ENCODE results near the gene FOXF1.

The FOXF1 gene

DNA sequence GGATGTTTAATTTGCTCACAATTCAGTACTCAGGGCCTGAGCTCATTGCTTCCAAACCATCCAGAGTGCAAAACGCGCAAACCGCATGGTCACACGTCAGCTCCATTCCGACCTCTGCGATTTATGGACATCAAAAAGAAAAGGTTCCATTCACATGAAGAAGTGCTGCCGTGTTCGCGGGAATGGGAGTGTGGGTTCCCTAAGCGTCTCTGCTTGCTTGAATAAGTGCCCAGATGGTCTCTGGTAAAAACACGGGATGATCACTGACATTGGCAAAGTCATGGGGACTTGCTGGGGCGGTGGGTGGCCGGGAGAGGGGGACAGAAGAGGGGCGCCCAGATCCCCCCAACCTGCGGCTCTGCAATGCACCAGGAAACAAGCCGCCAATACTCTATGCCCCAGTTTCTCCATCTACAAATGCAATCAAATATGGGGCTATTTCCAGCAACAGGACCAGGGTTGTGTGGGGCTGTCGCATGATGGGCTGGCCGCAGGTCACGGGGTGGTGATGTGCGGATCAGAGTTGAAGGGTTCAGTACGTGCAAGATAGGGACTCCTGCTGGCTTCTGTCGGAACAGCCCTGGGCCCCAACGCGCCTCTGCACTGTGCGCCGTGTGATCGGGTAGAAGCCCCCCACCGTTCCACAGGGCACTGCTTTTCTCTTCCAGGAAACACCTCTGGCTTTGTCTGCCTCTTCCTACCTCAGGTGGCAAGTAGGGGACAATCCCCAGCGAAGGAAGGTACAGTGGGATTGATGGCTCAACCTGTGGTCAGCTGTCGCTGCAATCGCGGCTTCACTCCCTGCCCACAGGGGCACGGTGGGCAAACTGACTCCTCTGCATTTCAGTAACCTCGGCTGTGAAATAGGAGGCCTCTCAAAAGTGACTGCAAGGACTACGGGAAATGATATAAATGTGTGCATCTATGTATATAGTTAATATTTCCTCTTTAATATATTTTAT, 11.2 kb downstream of the FOXF1 start:
- Histone ChIP-seq H2AFZ (ENCODE audit: low read length) (no peak overlapping the region), H3K27ac (ENCODE audit: low read length) (no peak overlapping the region), H3K4me3 (ENCODE audit: low read length) (no peak overlapping the region), H4K20me1 (ENCODE audit: insufficient read depth, low read length) (no peaks in the 10 kb centered on the region), H3K9ac (ENCODE audit: low read length) (no peak overlapping the region), H3F3A (ENCODE audit: insufficient read depth, low read length) (no peaks in the 10 kb centered on the region), H3K27me3 (replicated peaks; ENCODE audit: insufficient read depth, low read length) (peaks cover 58% of the 10 kb centered on the region), H3K79me2 (ENCODE audit: low read length) (no peaks in the 10 kb centered on the region), H3K9me3 (replicated peaks; ENCODE audit: insufficient read depth, low read length) (no peaks in the 10 kb centered on the region), H3K36me3 (replicated peaks; ENCODE audit: insufficient read depth, low read length) (no peaks in the 10 kb centered on the region), H3K4me2 (ENCODE audit: low read depth, low read length) (no peak overlapping the region), H3K4me1 (ENCODE audit: low read length) (no peaks in the 10 kb centered on the region), H3K9me2 (replicated peaks; ENCODE audit: insufficient read depth, low read length) (no peaks in the 10 kb centered on the region)
- no peak for TF ChIP-seq EZH2phosphoT487 (IDR thresholded peaks at IDR 0.05; ENCODE audit: low read length)
- no peak for DNase-seq

DNA sequence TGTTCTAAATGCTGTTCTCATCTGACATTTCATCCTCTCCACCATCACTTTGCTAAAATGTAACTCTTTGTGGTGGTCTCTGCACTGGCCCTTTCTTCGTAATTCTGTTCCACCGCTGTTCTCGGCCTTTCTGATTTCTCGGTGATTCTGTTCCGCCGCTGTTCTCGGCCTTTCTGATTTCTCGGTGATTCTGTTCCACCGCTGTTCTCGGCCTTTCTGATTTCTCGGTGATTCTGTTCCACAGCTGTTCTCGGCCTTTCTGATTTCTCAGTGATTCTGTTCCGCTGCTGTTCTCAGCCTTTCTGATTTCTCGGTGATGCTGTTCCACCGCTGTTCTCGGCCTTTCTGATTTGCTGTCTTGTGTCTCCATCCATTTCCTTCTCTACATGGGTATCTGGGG, 12.3 kb downstream of the FOXF1 start:
- H3K9ac ChIP-seq (ENCODE audit: low read length), result no peak overlapping the region
- no peaks in the 10 kb centered on the region for H3K9me2 ChIP-seq (replicated peaks; ENCODE audit: insufficient read depth, low read length)
- no peak overlapping the region for H3K4me3 ChIP-seq (ENCODE audit: low read length)
- no peak overlapping the region for H3K27ac ChIP-seq (ENCODE audit: low read length)
- TF ChIP-seq EZH2phosphoT487 (IDR thresholded peaks at IDR 0.05; ENCODE audit: low read length), result no peak
- H3K4me1 ChIP-seq (ENCODE audit: low read length), result no peaks in the 10 kb centered on the region
- no peaks in the 10 kb centered on the region for H4K20me1 ChIP-seq (ENCODE audit: insufficient read depth, low read length)
- no peak for DNase-seq
- no peak overlapping the region for H3K4me2 ChIP-seq (ENCODE audit: low read depth, low read length)
- H2AFZ ChIP-seq (ENCODE audit: low read length), result no peak overlapping the region
- H3K79me2 ChIP-seq (ENCODE audit: low read length), result no peaks in the 10 kb centered on the region
- peaks cover 47% of the 10 kb centered on the region for H3K27me3 ChIP-seq (replicated peaks; ENCODE audit: insufficient read depth, low read length)
- no peaks in the 10 kb centered on the region for H3F3A ChIP-seq (ENCODE audit: insufficient read depth, low read length)
- H3K36me3 ChIP-seq (replicated peaks; ENCODE audit: insufficient read depth, low read length), result no peaks in the 10 kb centered on the region
- no peaks in the 10 kb centered on the region for H3K9me3 ChIP-seq (replicated peaks; ENCODE audit: insufficient read depth, low read length)

DNA sequence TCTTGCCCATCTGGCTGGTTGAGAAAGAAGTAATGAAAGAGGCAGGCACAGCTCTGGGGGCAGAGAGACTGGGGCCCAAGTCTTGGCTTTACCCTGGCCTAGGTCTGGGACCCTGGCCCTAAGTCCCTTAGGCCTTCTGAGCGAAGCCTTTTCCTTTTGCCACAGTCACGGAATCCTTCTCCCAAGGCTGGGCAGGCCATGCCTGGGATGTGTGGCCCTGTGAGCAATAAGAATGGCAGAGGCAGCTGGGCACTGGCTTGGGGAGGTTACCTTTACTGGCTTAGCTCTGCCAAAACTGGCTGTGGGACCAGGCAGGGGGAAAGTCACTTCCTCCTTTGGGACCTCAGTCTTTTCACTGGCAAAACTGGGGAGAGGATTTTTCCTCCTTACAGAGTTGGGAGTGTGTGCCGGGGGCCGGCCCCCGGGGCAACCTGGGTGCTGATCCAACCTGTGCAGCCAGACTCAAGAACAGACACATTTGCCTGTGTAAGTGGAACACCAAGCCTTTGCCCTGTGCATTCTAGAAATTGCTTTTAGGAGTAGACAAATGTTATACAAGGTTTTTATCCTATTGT, 12.9 kb downstream of the FOXF1 start:
- no peak overlapping the region for H3K9ac ChIP-seq (ENCODE audit: low read length)
- no peaks in the 10 kb centered on the region for H3K4me1 ChIP-seq (ENCODE audit: low read length)
- H3K9me3 ChIP-seq (replicated peaks; ENCODE audit: insufficient read depth, low read length), result no peaks in the 10 kb centered on the region
- DNase-seq, result no peak
- no peak overlapping the region for H2AFZ ChIP-seq (ENCODE audit: low read length)
- no peak overlapping the region for H3K27ac ChIP-seq (ENCODE audit: low read length)
- H3K79me2 ChIP-seq (ENCODE audit: low read length), result no peaks in the 10 kb centered on the region
- no peaks in the 10 kb centered on the region for H3F3A ChIP-seq (ENCODE audit: insufficient read depth, low read length)
- H3K4me2 ChIP-seq (ENCODE audit: low read depth, low read length), result no peak overlapping the region
- H3K27me3 ChIP-seq (replicated peaks; ENCODE audit: insufficient read depth, low read length), result peaks cover 42% of the 10 kb centered on the region
- no peaks in the 10 kb centered on the region for H3K36me3 ChIP-seq (replicated peaks; ENCODE audit: insufficient read depth, low read length)
- H3K4me3 ChIP-seq (ENCODE audit: low read length), result no peak overlapping the region
- TF ChIP-seq, protein P1, sequence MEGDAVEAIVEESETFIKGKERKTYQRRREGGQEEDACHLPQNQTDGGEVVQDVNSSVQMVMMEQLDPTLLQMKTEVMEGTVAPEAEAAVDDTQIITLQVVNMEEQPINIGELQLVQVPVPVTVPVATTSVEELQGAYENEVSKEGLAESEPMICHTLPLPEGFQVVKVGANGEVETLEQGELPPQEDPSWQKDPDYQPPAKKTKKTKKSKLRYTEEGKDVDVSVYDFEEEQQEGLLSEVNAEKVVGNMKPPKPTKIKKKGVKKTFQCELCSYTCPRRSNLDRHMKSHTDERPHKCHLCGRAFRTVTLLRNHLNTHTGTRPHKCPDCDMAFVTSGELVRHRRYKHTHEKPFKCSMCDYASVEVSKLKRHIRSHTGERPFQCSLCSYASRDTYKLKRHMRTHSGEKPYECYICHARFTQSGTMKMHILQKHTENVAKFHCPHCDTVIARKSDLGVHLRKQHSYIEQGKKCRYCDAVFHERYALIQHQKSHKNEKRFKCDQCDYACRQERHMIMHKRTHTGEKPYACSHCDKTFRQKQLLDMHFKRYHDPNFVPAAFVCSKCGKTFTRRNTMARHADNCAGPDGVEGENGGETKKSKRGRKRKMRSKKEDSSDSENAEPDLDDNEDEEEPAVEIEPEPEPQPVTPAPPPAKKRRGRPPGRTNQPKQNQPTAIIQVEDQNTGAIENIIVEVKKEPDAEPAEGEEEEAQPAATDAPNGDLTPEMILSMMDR (IDR thresholded peaks at IDR 0.05; ENCODE audit: low read length), result no peak
- TF ChIP-seq EZH2phosphoT487 (IDR thresholded peaks at IDR 0.05; ENCODE audit: low read length) (no peak), EZH2 (optimal IDR thresholded peaks at IDR 0.05; ENCODE audit: low read depth, low read length) (no peak)
- H3K9me2 ChIP-seq (replicated peaks; ENCODE audit: insufficient read depth, low read length), result no peaks in the 10 kb centered on the region
- no peaks in the 10 kb centered on the region for H4K20me1 ChIP-seq (ENCODE audit: insufficient read depth, low read length)

DNA sequence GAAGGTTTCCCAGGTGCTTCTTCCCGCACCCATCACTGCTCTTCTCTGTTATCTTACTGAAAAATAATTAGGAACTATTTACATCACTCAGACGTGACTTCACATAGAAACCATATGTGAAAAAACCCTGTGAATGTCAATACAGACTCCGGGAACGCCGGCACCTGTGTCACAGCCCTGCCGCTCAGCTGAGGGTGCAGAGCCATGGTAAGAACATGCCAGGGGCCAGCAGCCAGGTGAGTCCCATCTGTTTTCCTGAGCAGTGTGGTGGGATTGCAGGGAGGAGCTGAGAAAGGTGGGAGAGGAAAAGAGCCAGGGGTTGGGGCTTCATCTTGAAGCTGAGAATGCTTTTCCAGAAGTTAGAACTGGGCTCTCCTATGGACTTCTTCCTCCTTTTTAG, 13.7 kb downstream of the FOXF1 start:
- Histone ChIP-seq H3K4me2 (ENCODE audit: low read depth, low read length) (no peak overlapping the region), H3K9ac (ENCODE audit: low read length) (no peak overlapping the region), H3K4me3 (ENCODE audit: low read length) (no peak overlapping the region), H3K36me3 (replicated peaks; ENCODE audit: insufficient read depth, low read length) (no peaks in the 10 kb centered on the region), H3K4me1 (ENCODE audit: low read length) (no peaks in the 10 kb centered on the region), H3K9me2 (replicated peaks; ENCODE audit: insufficient read depth, low read length) (no peaks in the 10 kb centered on the region), H3K27me3 (replicated peaks; ENCODE audit: insufficient read depth, low read length) (peaks cover 40% of the 10 kb centered on the region), H3K27ac (ENCODE audit: low read length) (no peak overlapping the region), H4K20me1 (ENCODE audit: insufficient read depth, low read length) (no peaks in the 10 kb centered on the region), H3F3A (ENCODE audit: insufficient read depth, low read length) (no peaks in the 10 kb centered on the region), H2AFZ (ENCODE audit: low read length) (no peak overlapping the region), H3K79me2 (ENCODE audit: low read length) (no peaks in the 10 kb centered on the region), H3K9me3 (replicated peaks; ENCODE audit: insufficient read depth, low read length) (no peaks in the 10 kb centered on the region)
- no peak for TF ChIP-seq EZH2 (optimal IDR thresholded peaks at IDR 0.05; ENCODE audit: low read depth, low read length)
- TF ChIP-seq, protein P1 (IDR thresholded peaks at IDR 0.05; ENCODE audit: low read length), result no peak
- TF ChIP-seq EZH2phosphoT487 (IDR thresholded peaks at IDR 0.05; ENCODE audit: low read length), result no peak
- DNase-seq, result no peak

Measured in MM.1S (cell line).